ENCODE measurements around the gene CCNL2. TPM values are rescaled to one million over a fixed set of nuclear protein-coding genes. Genes with fewer than 3 reads are reported as not detected.

CCNL2 gene
- total and polyA plus RNA-seq, 2 of the 13 experiments (the other 11 are each of a cell fraction or from before 2014, with no cell fraction given) = 105 to 340 TPM

DNA sequence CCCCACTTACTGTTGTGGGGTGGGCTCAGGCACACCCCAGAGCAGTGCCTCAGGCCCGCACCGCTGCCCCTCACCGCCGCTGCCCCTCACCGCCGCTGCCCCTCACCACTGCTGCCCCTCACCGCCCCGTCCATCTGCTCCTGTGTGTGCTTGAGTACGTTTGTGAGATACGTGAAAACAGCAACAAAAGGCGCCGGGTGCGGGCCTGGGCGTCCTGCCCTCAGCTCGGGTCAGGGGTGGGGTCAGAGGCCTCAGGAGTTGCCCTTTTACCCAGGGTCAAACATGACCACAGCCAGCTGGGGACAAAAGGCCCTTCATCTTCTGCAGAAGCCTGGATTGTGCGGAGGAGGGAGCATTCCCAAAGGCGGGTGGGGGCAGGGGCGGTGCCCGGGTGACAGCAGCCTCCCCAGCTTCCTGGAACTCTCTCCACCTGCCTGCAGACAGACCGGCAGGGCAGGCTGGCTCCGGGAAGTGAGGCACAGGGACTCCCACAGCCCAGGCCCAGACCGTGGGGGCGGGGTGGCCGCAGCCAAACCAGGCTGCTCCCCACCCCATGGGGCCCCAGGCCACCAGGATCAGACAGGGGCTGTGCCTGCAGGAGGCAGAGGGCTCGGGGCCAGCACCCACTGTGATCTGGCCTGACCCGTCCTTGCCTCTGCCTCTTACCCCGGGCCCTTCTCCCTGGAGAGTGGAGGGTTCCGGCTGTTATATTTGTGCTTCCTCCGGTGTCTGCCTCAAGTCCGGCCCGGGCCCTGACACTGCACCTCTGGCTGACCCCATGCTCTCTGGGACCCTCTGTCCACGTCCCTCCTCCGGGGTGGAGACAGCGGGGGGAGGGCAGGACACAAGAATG, 34.0 kb upstream of the CCNL2 start (continued):
- TF ChIP-seq, protein P1, sequence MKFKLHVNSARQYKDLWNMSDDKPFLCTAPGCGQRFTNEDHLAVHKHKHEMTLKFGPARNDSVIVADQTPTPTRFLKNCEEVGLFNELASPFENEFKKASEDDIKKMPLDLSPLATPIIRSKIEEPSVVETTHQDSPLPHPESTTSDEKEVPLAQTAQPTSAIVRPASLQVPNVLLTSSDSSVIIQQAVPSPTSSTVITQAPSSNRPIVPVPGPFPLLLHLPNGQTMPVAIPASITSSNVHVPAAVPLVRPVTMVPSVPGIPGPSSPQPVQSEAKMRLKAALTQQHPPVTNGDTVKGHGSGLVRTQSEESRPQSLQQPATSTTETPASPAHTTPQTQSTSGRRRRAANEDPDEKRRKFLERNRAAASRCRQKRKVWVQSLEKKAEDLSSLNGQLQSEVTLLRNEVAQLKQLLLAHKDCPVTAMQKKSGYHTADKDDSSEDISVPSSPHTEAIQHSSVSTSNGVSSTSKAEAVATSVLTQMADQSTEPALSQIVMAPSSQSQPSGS (CRISPR knock-in tag; IDR thresholded peaks at IDR 0.05) = peak; percentile 85
- TF ChIP-seq ZNF225 (CRISPR knock-in tag; IDR thresholded peaks at IDR 0.05) (no peak; the same call in 1 of the 2 replicates), RBM22 (optimal IDR thresholded peaks at IDR 0.05; ENCODE audit: low read length) (no peak), ZBTB7A (CRISPR knock-in tag; IDR thresholded peaks at IDR 0.05) (no peak; the same call in 1 of the 2 replicates), FOXC1 (CRISPR knock-in tag; IDR thresholded peaks at IDR 0.05; ENCODE audit: borderline replicate concordance) (no peak), SKI (IDR thresholded peaks at IDR 0.05; ENCODE audit: partially characterized antibody) (peak; percentile 90), ZNF292 (CRISPR knock-in tag; IDR thresholded peaks at IDR 0.05; ENCODE audit: borderline replicate concordance, low read depth) (peak; percentile 83; the same call in 1 of the 2 replicates), TGIF2 (CRISPR knock-in tag; IDR thresholded peaks at IDR 0.05) (peak; percentile 96), ZIK1 (CRISPR knock-in tag; IDR thresholded peaks at IDR 0.05; ENCODE audit: borderline replicate concordance, low read depth) (peak; percentile 47; the same call in 1 of the 2 replicates), ZNF264 (CRISPR knock-in tag; IDR thresholded peaks at IDR 0.05) (peak; percentile 45; the same call in 1 of the 2 replicates), ZSCAN20 (CRISPR knock-in tag; IDR thresholded peaks at IDR 0.05; ENCODE audit: borderline replicate concordance) (no peak), BHLHE40 (IDR thresholded peaks at IDR 0.05; ENCODE audit: low read length) (peak; percentile 60), IKZF1 (IDR thresholded peaks at IDR 0.05) (no peak), SNAPC2 (CRISPR knock-in tag; IDR thresholded peaks at IDR 0.05) (peak; percentile 72), ARID3A (IDR thresholded peaks at IDR 0.05; ENCODE audit: low read depth, low read length) (no peak), SRSF4 (IDR thresholded peaks at IDR 0.05; ENCODE audit: low read depth, low read length, poor library complexity, severe bottlenecking) (no peak), ZBTB8A (CRISPR knock-in tag; IDR thresholded peaks at IDR 0.05; ENCODE audit: borderline replicate concordance, low read depth) (no peak; the same call in 1 of the 2 replicates), NR2F2 (IDR thresholded peaks at IDR 0.05; ENCODE audit: borderline replicate concordance, low read depth) (no peak), ZNF441 (CRISPR knock-in tag; IDR thresholded peaks at IDR 0.05; ENCODE audit: borderline replicate concordance) (peak; percentile 65; the same call in 1 of the 2 replicates), ZNF777 (CRISPR knock-in tag; IDR thresholded peaks at IDR 0.05) (peak; percentile 67), ZNF549 (CRISPR knock-in tag; IDR thresholded peaks at IDR 0.05) (no peak), MXD3 (CRISPR knock-in tag; IDR thresholded peaks at IDR 0.05) (no peak; the same call in 1 of the 2 replicates), ZBTB38 (CRISPR knock-in tag; IDR thresholded peaks at IDR 0.05) (peak; percentile 64; the same call in 1 of the 2 replicates), POLR2AphosphoS5 (IDR thresholded peaks at IDR 0.05; ENCODE audit: low read depth, low read length) (peak; percentile 44; the same call in 1 of the 2 replicates)
- TF ChIP-seq, protein P2, sequence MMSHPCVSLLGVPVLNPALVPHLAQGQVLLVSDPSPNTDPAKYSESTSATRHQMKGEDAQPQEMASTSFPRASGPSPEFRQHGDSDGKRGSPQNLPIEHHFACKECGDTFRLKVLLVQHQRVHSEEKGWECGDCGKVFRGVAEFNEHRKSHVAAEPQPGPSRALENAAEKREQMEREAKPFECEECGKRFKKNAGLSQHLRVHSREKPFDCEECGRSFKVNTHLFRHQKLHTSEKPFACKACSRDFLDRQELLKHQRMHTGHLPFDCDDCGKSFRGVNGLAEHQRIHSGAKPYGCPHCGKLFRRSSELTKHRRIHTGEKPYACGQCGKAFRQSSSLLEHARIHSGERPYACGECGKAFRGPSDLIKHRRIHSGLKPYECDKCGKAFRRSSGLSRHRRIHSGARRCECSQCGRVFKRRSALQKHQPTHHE (CRISPR knock-in tag; IDR thresholded peaks at IDR 0.05; ENCODE audit: borderline replicate concordance) = peak; percentile 14; the same call in 1 of the 2 replicates
